ENCODE measurements around the gene NUDT16L1.

Gene NUDT16L1

DNA sequence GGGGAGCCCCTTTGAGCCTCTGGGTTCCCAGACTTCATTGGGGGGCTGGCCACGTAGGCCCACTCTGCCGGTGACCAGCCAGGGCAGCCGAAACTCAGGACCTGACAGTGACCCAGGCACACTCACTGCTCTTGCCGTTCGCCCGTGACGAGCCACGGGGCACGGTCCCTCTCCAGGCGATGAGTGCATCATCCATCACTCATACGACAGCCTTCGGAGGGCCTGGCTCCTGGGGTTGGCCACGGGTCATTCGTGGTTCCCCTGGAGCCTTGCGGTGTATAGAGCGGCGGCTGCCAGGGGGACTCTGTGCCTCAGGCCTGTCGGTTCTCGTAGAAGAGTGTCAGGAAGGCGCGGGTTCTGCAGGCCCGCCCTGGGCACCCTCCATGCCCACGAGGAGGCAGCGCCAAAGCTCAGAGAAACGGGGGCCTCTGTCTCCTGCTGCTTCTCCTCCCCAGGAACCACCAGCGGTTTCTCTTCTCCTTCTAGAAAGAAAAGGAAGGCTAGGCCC is 11.2 kb upstream of the NUDT16L1 start:
- DNase-seq (ENCODE audit: low read depth in 2 of 2) = no peak

DNA sequence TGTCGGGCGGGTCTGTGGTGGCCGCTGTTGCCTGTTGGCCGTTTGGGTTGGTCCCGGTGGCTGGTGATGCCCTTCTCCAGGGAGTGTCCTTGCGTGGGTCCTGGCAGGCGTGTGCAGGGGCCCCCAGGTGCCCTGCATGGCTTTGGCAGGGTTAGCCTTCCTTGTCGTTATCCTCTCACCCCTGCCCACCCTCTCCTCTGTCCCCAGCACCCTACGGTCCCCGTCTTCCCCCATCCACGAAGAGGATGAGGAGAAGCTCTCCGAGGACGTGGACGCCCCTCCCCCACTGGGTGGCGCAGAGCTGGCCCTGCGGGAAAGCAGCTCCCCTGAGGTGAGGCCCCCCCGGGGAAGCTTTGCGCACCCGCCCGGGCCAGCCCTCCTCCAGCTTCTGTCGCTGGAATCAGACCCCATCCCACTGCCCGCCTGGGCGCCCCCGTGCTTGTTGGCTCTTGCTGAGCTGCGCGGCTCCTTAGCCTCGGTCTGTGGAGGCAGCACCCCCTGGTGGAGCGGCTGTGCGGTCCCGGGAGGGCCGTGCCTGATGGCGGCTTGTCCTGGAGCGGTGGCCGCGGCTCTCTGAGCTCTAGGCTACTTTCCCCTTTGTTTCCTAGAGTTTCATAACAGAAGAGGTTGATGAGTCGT is 10.6 kb upstream of the NUDT16L1 start:
- peak; percentile 32 to 55 for DNase-seq (ENCODE audit: low read depth in 2 of 2)

- no peak for DNase-seq (ENCODE audit: low read depth in 2 of 2)
These were observed 9.9 kb upstream of the NUDT16L1 start for GRCh38 chr16:4683255-4684057.

DNA sequence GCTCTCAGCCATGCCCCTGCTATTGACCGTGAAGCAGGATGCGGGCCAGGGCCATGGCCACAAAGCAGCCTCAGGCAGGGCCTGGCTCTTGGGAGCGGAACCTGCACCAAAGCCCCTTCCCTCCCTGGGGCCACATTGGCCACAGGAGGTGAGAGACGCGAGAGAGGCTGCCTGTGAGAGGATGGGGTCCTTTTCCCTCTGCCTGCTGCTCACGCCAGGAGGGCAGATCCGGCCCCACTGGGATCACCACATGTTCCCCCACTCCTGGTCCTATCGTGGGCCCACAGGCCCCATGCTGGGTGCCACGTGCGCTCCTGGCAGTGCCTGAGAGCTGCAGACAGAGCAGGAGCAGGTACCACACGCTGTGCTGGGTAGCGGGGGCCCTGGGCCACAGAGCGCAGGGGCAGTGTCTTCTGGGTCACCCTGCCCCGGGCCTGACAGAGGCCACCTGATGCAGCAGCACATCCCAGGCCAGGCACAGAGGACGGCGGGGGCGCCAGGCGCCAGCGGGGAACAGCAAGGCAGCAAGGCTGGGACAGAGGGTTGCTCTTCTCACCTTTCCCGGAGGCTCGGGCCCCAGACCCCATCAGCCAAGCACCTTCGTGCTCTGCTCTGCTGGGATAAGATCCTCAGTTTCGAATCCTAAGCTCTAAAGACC is 9.2 kb upstream of the NUDT16L1 start:
- no peak for DNase-seq (ENCODE audit: low read depth in 2 of 2)

DNA sequence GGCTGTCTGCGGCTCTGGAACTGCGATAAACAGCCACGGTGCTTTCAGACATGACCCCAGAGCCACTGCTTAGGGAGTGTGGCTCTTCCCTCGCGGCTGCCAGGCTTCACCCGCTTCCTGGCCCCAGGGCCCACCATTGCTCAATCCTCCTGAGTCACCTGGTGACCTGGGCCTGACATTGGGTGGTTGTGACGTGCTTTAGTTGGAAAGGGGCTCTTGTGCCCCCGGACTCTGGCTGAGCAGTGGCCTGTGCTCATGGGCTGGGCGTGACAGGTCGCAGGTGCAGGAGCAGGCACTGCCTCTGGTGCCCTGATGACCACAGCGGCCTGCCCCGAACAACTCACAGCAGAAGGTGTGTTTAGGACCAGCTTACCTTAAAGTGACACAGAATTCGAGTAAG is 8.6 kb upstream of the NUDT16L1 start:
- DNase-seq (ENCODE audit: low read depth in 2 of 2) = no peak

DNA sequence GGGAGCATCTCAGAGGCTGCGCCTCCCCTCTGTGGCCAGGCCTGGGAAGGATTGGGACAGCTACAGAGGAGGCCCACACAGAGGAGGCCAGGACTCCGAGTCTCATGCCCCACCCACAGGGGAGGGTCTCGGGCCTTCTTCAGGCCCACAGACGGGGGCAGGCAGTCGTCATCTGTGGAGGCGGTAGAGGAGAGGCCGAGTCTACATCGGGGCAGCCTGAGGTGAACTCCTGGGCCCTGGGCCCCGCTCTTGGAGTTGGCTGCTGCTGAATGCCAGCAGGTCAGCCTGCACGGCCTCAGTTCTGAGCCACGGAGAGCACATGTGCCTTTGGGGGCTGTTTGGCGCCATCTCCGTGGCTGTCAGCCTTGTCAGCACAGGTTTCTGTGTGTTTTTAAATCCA is 8.1 kb upstream of the NUDT16L1 start:
- DNase-seq (ENCODE audit: low read depth in 2 of 2) = no peak

- DNase-seq (ENCODE audit: low read depth in 2 of 2) = no peak
These were observed 7.4 kb upstream of the NUDT16L1 start for GRCh38 chr16:4685776-4686496.

- no peak for DNase-seq (ENCODE audit: low read depth in 2 of 2)
These were observed 6.7 kb upstream of the NUDT16L1 start for GRCh38 chr16:4686497-4687210.

- DNase-seq (ENCODE audit: low read depth in 2 of 2) = no peak
These were observed 5.9 kb upstream of the NUDT16L1 start for GRCh38 chr16:4687416-4687815.

GRCh38 chr16:4687946-4688673 is 5.3 kb upstream of the NUDT16L1 start:
- no peak for DNase-seq (ENCODE audit: low read depth in 2 of 2)

DNA sequence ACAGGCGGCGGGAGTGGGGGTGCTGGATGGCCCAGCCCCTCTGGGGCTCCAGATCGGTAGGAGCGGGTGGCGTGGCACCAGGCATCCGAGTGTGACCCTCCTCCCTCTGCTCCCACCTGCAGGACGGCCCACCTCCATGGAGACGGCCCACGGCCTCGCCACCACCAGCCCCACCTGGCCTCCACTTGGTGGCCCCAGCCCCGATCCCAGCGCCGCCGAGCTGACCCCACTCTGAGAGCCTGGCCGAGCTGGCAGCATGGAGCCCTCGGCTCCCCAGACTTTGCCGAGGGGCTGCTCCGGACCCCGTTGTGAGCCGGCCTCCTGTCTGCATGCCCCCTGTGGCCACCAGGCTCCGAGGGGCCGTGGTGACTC is 4.7 kb upstream of the NUDT16L1 start:
- DNase-seq (ENCODE audit: low read depth in 2 of 2) = no peak

- DNase-seq (ENCODE audit: low read depth in 2 of 2) = no peak
These were observed 4.2 kb upstream of the NUDT16L1 start for GRCh38 chr16:4689091-4689671.

GRCh38 chr16:4689864-4690704 is 3.3 kb upstream of the NUDT16L1 start:
- DNase-seq (ENCODE audit: low read depth in 2 of 2) = no peak

GRCh38 chr16:4690946-4691665 is 2.3 kb upstream of the NUDT16L1 start:
- DNase-seq (ENCODE audit: low read depth in 2 of 2) = no peak

DNA sequence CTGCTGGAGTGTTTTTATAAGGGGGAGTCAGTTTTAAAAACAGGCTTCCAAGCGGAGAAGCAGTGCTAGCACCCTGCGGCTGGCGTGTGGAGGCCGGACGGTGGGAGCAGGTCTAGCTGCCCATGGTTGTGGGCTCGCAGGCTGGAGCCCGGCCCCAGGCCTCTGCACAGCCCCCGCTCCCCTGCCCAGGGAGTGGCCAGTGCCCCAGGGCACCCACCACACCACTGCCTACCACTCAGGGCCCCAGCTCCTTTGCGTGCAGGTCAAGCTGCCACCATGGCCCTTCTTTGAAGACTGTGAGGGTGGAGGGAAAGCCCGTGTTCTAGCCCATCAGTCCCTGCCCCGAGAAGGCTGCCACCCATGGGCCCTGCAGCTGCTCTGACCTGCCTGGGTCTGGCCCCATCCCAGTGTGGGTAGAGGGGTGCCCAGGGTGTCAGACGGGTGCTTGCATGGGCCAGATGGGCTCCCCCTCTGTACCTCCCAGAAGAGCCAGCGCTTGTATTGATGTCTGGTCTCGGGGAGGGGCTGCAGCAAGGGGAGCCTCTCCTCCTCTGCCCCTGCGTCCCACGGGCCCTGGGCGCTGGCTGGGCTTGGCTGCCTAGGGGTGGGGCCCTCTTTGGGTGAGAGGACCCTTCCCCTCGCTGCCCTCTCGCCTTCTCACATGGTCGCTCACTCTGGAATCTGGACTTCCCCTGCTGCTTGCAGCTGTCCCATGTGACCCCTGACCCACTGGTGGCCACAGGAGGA is 1.5 kb upstream of the NUDT16L1 start:
- DNase-seq (ENCODE audit: low read depth in 2 of 2) = no peak

DNA sequence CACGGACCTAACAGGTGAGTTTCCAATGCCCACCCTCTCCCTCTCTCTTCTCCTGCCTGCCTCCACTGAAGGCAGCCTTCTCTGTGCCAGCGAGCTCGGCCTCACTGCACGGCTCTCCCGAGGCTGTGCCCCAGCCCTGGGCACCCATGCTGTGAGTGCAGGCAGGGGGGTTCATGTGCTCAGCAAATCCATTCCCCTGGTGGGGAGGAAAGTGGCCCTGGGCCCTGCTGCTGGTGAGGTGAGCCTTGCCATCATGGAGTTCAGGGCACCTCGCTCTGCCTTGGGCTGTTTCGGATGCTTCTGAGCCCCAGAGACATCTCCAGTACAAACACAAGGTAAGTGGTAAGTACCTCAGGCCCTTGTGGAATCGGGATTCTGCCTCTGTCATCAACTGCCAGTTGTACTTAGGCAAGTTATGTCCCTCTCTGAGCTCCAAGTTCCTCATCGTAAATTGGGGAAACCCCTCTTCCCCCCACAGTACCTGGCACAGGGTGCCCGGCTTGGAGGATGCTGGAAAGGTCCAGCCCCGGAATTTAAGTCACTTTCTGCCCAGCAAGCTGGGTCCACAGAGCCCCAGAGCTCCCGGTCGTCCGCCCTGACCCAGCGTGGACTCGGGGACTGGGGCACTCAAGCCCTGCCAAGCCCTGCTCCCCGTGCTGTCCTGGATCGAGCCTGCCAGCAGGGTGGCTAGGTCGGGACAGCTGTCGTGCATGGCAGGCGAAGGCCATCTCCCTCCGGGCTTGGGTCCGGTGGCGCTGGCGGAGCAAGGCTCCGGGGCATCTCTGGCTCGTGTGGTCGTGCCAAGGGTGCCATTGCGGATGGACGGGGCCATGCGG is 684 bp upstream of the NUDT16L1 start:
- no peak for DNase-seq (ENCODE audit: low read depth in 2 of 2)

Data from stimulated activated CD4-positive, alpha-beta T cell treated with anti-CD3 and anti-CD28 coated beads, Interleukin-4, amount 100 ng/mL, for 48 hours (primary cell).